Astrocyte (in vitro differentiated cells and primary cell): ENCODE data around the gene FAM135A. TPM values are rescaled to one million over a fixed set of nuclear protein-coding genes. Genes with fewer than 3 reads are reported as not detected.
"Not testable (repeated sequence)": the region's sequence is repeated elsewhere in the genome, so short reads cannot be mapped to it uniquely, and the experiment has no call there.

Experiments used
- DNase-seq: peaks from one replicate; pipeline ENCODE4 v3.0.0-alpha.2; 2010; ENCODE audit warnings: low read depth
- FAIRE-seq: peaks from 2 replicates; lab custom pipeline; 2011; peaks lifted over from hg19 to GRCh38; lab: Jason Lieb, UNC
- H2AFZ ChIP-seq: 2 replicates; pipeline ENCODE4 v1.6.0; 2012; ENCODE audit warnings: low read depth, low read length, inconsistent platforms
- H3K27ac ChIP-seq: 2 replicates; pipeline ENCODE4 v1.5.1; 2011; ENCODE audit warnings: low read depth, low read length, inconsistent platforms
- H3K27me3 ChIP-seq: 2 replicates; pipeline ENCODE4 v1.6.0; 2011; ENCODE audit warnings: low read length, inconsistent platforms; ENCODE audit not compliant: insufficient read depth
- H3K36me3 ChIP-seq: 2 replicates; pipeline ENCODE4 v1.5.1; 2011; ENCODE audit warnings: low read length, inconsistent platforms; ENCODE audit not compliant: insufficient read depth
- H3K4me1 ChIP-seq: 2 replicates; pipeline ENCODE4 v1.5.1; 2011; ENCODE audit warnings: low read length, inconsistent platforms; ENCODE audit not compliant: insufficient read depth
- H3K4me2 ChIP-seq: 2 replicates; pipeline ENCODE4 v1.6.0; 2012; ENCODE audit warnings: low read length, inconsistent platforms
- H3K4me3 ChIP-seq: 2 replicates; pipeline ENCODE4 v1.5.1; 2011; ENCODE audit warnings: low read depth, mild to moderate bottlenecking, low read length, inconsistent platforms; ENCODE audit not compliant: insufficient read depth
- H3K79me2 ChIP-seq: 2 replicates; pipeline ENCODE4 v1.6.0; 2012; ENCODE audit warnings: mild to moderate bottlenecking, low read length, inconsistent platforms; ENCODE audit not compliant: insufficient read depth
- H3K9ac ChIP-seq: 2 replicates; pipeline ENCODE4 v1.6.0; 2012; ENCODE audit warnings: mild to moderate bottlenecking, low read length, inconsistent platforms
- H3K9me3 ChIP-seq: 2 replicates; pipeline ENCODE4 v1.5.1; 2012; ENCODE audit warnings: low read depth, mild to moderate bottlenecking, low read length, inconsistent platforms; ENCODE audit not compliant: insufficient read depth
- H4K20me1 ChIP-seq: 2 replicates; pipeline ENCODE4 v1.6.0; 2012; ENCODE audit warnings: low read length, inconsistent platforms; ENCODE audit not compliant: insufficient read depth
- H3K27ac Mint-ChIP-seq: one replicate; pipeline ENCODE4 v1.8.0; 2021; ENCODE audit warnings: mild to moderate bottlenecking, mixed read lengths; ENCODE audit not compliant: unreplicated experiment
- H3K27me3 Mint-ChIP-seq: one replicate; pipeline ENCODE4 v1.8.0; 2021; ENCODE audit warnings: low read depth, mixed read lengths; ENCODE audit not compliant: unreplicated experiment
- H3K36me3 Mint-ChIP-seq: one replicate; pipeline ENCODE4 v1.8.0; 2021; ENCODE audit warnings: low read depth, mixed read lengths; ENCODE audit not compliant: unreplicated experiment
- H3K4me1 Mint-ChIP-seq: one replicate; pipeline ENCODE4 v1.8.0; 2021; ENCODE audit warnings: low read depth, mixed read lengths; ENCODE audit not compliant: unreplicated experiment
- H3K4me3 Mint-ChIP-seq: one replicate; pipeline ENCODE4 v1.8.0; 2021; ENCODE audit warnings: mild to moderate bottlenecking, moderate library complexity, mixed read lengths; ENCODE audit not compliant: unreplicated experiment
- H3K9me3 Mint-ChIP-seq: one replicate; pipeline ENCODE4 v1.8.0; 2021; ENCODE audit warnings: mild to moderate bottlenecking, mixed read lengths; ENCODE audit not compliant: unreplicated experiment
- CTCF ChIP-seq: IDR thresholded peaks from 2 replicates; pipeline ENCODE4 v1.5.1; 2011; ENCODE audit warnings: low read depth, mild to moderate bottlenecking, inconsistent platforms, low read length, moderate library complexity; ENCODE audit not compliant: insufficient read depth
- EZH2 ChIP-seq: IDR thresholded peaks from 2 replicates; pipeline ENCODE4 v1.6.1; 2012; ENCODE audit warnings: mild to moderate bottlenecking, low read length, inconsistent platforms; ENCODE audit not compliant: insufficient read depth
- total RNA-seq: library from RNA; stranded (reverse); gene quantifications from 2 replicates; pipeline ENCODE4 v1.2.1, GENCODE V29; 2021

FAM135A gene
- total RNA-seq, 1 donor from 2014 or later, result 10.0 TPM

GRCh38 chr6:70494833-70495232, 81.5 kb downstream of the FAM135A start:
- FAIRE-seq, result no peak
- H3K4me1 Mint-ChIP-seq, result no peaks in the 10 kb centered on the region
- Histone ChIP-seq H3K9me3 (no peaks in the 10 kb centered on the region), H3K4me2 (no peak overlapping the region), H3K9ac (no peak overlapping the region), H3K4me1 (no peaks in the 10 kb centered on the region), H3K4me3 (no peak overlapping the region), H3K27me3 (no peaks in the 10 kb centered on the region), H3K27ac (no peak overlapping the region), H4K20me1 (no peaks in the 10 kb centered on the region), H3K36me3 (no peaks in the 10 kb centered on the region), H2AFZ (no peak overlapping the region), H3K79me2 (no peaks in the 10 kb centered on the region)
- peaks cover 9% of the 10 kb centered on the region for H3K9me3 Mint-ChIP-seq
- no peak overlapping the region for H3K4me3 Mint-ChIP-seq
- TF ChIP-seq CTCF (no peak), EZH2 (no peak)
- H3K36me3 Mint-ChIP-seq, result peaks cover 3% of the 10 kb centered on the region
- H3K27me3 Mint-ChIP-seq, result no peaks in the 10 kb centered on the region
- DNase-seq, result no peak
- no peak overlapping the region for H3K27ac Mint-ChIP-seq

GRCh38 chr6:70495790-70496189, 82.5 kb downstream of the FAM135A start:
- H3K27me3 Mint-ChIP-seq, DNase-seq, FAIRE-seq: not testable (repeated sequence)

GRCh38 chr6:70502484-70502883, 89.2 kb downstream of the FAM135A start:
- Histone ChIP-seq H3K27ac (no peak overlapping the region), H3K27me3 (no peaks in the 10 kb centered on the region), H3K36me3 (no peaks in the 10 kb centered on the region), H3K4me3 (no peak overlapping the region), H2AFZ (no peak overlapping the region), H3K79me2 (no peaks in the 10 kb centered on the region), H4K20me1 (no peaks in the 10 kb centered on the region), H3K4me2 (no peak overlapping the region), H3K9ac (no peak overlapping the region), H3K9me3 (no peaks in the 10 kb centered on the region), H3K4me1 (no peaks in the 10 kb centered on the region)
- no peaks in the 10 kb centered on the region for H3K4me1 Mint-ChIP-seq
- no peak overlapping the region for H3K4me3 Mint-ChIP-seq
- DNase-seq (no peak), FAIRE-seq (no peak)
- no peaks in the 10 kb centered on the region for H3K27me3 Mint-ChIP-seq
- TF ChIP-seq EZH2 (no peak), CTCF (no peak)
- peaks cover 7% of the 10 kb centered on the region for H3K36me3 Mint-ChIP-seq
- peaks cover 2% of the 10 kb centered on the region for H3K9me3 Mint-ChIP-seq
- H3K27ac Mint-ChIP-seq, result no peak overlapping the region

More at GRCh38 chr6:70495790-70496189, 82.5 kb downstream of the FAM135A start:
- H3K27ac Mint-ChIP-seq, H3K4me1 Mint-ChIP-seq, H3K79me2 ChIP-seq, H3K9ac ChIP-seq, H3K4me3 Mint-ChIP-seq, H3K27me3 ChIP-seq, H4K20me1 ChIP-seq, H3K4me2 ChIP-seq, H3K27ac ChIP-seq, H3K9me3 Mint-ChIP-seq, H3K36me3 ChIP-seq, H2AFZ ChIP-seq, H3K4me1 ChIP-seq, H3K9me3 ChIP-seq, H3K4me3 ChIP-seq, H3K36me3 Mint-ChIP-seq: not testable (repeated sequence)
